HepG2 (cell line): Measurements from ENCODE around the gene ZBTB32. TPM values are rescaled to one million over a fixed set of nuclear protein-coding genes. Genes with fewer than 3 reads are reported as not detected.

Experiments used
- ELF1 ChIP-seq: sonication (generic); formaldehyde crosslinking; IDR thresholded peaks from 2 replicates; pipeline ENCODE4 v1.4.0; 2020; ENCODE audit warnings: missing genetic modification reagents
- KDM2A ChIP-seq: sonication (generic); formaldehyde crosslinking; IDR thresholded peaks from 2 replicates; pipeline ENCODE4 v1.4.0; 2020; ENCODE audit warnings: low read depth, missing genetic modification reagents, borderline replicate concordance
- KDM6A ChIP-seq: IDR thresholded peaks from 2 replicates; pipeline ENCODE4 v1.6.1; 2016; ENCODE audit warnings: low read depth
- RXRB ChIP-seq: IDR thresholded peaks from 2 replicates; pipeline ENCODE4 v1.6.1; 2016; ENCODE audit warnings: borderline replicate concordance, missing genetic modification reagents, missing compliant biosample characterization
- SMYD3 ChIP-seq: sonication (generic); formaldehyde crosslinking; IDR thresholded peaks from 2 replicates; pipeline ENCODE4 v1.8.1; 2023; ENCODE audit warnings: mild to moderate bottlenecking, missing genetic modification reagents
- SOX13 ChIP-seq, 3 experiments: fragments of 450-650 bp in 1 of 3; sonication (generic) in 1 of 3; formaldehyde crosslinking in 1 of 3; IDR thresholded peaks in 2 of 3; conservative IDR thresholded peaks in 1 of 3; 2 replicates each; pipeline versions ENCODE4 v1.5.0 to v1.6.1; 2016 to 2020; ENCODE audit warnings: antibody characterized with exemption in 1 of 3, mild to moderate bottlenecking in 1 of 3, missing compliant biosample characterization in 1 of 3, missing genetic modification reagents in 1 of 3, moderate library complexity in 1 of 3
- ZEB1 ChIP-seq: IDR thresholded peaks from 2 replicates; pipeline ENCODE4 v1.6.1; 2012; ENCODE audit warnings: mild to moderate bottlenecking, low read depth, inconsistent platforms; ENCODE audit not compliant: insufficient replicate concordance
- ZFYVE20 ChIP-seq: sonication (generic); formaldehyde crosslinking; IDR thresholded peaks from 2 replicates; pipeline ENCODE4 v1.8.0; 2023; ENCODE audit warnings: low read depth, mild to moderate bottlenecking, moderate library complexity, missing genetic modification reagents, borderline replicate concordance
- ZMYM3 ChIP-seq: sonication (generic); formaldehyde crosslinking; IDR thresholded peaks from 2 replicates; pipeline ENCODE4 v1.5.1; 2020; ENCODE audit warnings: mild to moderate bottlenecking, missing genetic modification reagents
- polyA plus RNA-seq, 8 experiments: library from polyadenylated mRNA; depleted of rRNA in 3 of 8; stranded (reverse) in 7 of 8; unstranded in 1 of 8; fragments of >200 nt; fragmentation: Illumina TruSeq in 4 of 8; extraction: Trizol in 4 of 8; gene quantifications; 2 replicates each; pipeline versions ENCODE4 v1.2.1 to v1.2.3, GENCODE V29; 2011 to 2016; ENCODE audit warnings: low read depth in 4 of 8, missing spikeins in 1 of 8, mixed read lengths in 1 of 8; ENCODE audit not compliant: insufficient read depth in 1 of 8
- total RNA-seq, 5 experiments: library from RNA; depleted of rRNA; stranded (reverse); fragments of >200 nt; fragmentation: Illumina TruSeq; extraction: Trizol; gene quantifications; 2 replicates each; pipeline ENCODE4 v1.2.3, GENCODE V29; 2016; ENCODE audit warnings: low read depth in 1 of 5
- TF ChIP-seq, protein P1 (sequence below): sonication (generic); formaldehyde crosslinking; IDR thresholded peaks from 2 replicates; pipeline ENCODE4 v1.4.0; 2020; ENCODE audit warnings: mild to moderate bottlenecking, missing genetic modification reagents, borderline replicate concordance
- TF ChIP-seq, protein P2 (sequence below): sonication (generic); formaldehyde crosslinking; IDR thresholded peaks from 2 replicates; pipeline ENCODE4 v1.4.0; 2020; ENCODE audit warnings: missing genetic modification reagents
- TF ChIP-seq, protein P3 (sequence below): sonication (generic); formaldehyde crosslinking; IDR thresholded peaks from 2 replicates; pipeline ENCODE4 v1.8.0; 2022; ENCODE audit warnings: missing genetic modification reagents, mild to moderate bottlenecking, moderate library complexity, borderline replicate concordance
- TF ChIP-seq, protein P4 (sequence below): sonication (generic); formaldehyde crosslinking; conservative IDR thresholded peaks from 2 replicates; pipeline ENCODE4 v1.4.0; 2020; ENCODE audit warnings: mild to moderate bottlenecking, missing genetic modification reagents, moderate library complexity

ZBTB32 gene
- total and polyA plus RNA-seq, 2 of the 13 experiments (the other 11 are each of a cell fraction or from before 2014, with no cell fraction given): not detected

DNA sequence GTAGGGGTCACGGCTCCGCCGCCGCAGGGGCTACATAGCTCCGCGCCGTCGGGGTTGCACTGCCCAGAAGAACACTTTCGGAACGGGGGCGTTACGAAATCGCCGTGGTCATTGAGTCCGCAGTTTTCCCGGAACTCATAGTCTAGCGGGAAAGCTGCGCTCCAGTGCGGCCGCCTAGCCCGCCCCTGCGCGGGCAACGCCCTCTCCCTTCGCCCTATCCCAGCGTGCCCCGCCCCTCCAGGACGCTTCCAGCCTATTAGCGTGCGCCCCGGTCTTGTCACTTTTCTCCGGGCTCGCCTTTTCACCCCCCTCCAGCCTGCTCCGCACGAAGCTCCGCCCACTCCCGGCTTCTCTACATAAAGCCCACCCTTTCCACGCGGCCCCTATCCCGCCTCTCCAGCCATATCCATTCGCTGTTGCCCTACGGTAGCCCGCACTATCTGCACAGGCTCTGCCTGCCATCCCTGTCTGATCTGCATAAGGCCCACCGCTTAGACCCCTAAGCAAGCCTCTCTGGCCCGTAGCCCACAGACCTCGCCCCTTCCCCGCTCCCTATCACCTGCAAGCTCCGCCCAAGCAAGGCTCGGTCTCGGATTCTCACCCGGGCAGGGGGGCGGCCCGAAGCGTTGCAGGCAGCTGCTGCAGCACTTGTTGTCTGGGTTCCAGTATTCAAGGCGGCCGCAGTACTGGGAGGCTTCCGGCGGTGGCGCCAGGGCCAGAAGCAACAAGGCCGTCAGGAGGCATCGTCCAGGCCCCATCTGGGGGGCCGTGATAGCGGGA lies 36.3 kb downstream of the ZBTB32 start (continued):
- TF ChIP-seq, protein P1, sequence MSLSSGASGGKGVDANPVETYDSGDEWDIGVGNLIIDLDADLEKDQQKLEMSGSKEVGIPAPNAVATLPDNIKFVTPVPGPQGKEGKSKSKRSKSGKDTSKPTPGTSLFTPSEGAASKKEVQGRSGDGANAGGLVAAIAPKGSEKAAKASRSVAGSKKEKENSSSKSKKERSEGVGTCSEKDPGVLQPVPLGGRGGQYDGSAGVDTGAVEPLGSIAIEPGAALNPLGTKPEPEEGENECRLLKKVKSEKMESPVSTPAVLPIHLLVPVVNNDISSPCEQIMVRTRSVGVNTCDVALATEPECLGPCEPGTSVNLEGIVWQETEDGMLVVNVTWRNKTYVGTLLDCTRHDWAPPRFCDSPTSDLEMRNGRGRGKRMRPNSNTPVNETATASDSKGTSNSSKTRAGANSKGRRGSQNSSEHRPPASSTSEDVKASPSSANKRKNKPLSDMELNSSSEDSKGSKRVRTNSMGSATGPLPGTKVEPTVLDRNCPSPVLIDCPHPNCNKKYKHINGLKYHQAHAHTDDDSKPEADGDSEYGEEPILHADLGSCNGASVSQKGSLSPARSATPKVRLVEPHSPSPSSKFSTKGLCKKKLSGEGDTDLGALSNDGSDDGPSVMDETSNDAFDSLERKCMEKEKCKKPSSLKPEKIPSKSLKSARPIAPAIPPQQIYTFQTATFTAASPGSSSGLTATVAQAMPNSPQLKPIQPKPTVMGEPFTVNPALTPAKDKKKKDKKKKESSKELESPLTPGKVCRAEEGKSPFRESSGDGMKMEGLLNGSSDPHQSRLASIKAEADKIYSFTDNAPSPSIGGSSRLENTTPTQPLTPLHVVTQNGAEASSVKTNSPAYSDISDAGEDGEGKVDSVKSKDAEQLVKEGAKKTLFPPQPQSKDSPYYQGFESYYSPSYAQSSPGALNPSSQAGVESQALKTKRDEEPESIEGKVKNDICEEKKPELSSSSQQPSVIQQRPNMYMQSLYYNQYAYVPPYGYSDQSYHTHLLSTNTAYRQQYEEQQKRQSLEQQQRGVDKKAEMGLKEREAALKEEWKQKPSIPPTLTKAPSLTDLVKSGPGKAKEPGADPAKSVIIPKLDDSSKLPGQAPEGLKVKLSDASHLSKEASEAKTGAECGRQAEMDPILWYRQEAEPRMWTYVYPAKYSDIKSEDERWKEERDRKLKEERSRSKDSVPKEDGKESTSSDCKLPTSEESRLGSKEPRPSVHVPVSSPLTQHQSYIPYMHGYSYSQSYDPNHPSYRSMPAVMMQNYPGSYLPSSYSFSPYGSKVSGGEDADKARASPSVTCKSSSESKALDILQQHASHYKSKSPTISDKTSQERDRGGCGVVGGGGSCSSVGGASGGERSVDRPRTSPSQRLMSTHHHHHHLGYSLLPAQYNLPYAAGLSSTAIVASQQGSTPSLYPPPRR (CRISPR knock-in tag): peak; percentile 30; the same call in 1 of the 2 replicates
- TF ChIP-seq, protein P2, sequence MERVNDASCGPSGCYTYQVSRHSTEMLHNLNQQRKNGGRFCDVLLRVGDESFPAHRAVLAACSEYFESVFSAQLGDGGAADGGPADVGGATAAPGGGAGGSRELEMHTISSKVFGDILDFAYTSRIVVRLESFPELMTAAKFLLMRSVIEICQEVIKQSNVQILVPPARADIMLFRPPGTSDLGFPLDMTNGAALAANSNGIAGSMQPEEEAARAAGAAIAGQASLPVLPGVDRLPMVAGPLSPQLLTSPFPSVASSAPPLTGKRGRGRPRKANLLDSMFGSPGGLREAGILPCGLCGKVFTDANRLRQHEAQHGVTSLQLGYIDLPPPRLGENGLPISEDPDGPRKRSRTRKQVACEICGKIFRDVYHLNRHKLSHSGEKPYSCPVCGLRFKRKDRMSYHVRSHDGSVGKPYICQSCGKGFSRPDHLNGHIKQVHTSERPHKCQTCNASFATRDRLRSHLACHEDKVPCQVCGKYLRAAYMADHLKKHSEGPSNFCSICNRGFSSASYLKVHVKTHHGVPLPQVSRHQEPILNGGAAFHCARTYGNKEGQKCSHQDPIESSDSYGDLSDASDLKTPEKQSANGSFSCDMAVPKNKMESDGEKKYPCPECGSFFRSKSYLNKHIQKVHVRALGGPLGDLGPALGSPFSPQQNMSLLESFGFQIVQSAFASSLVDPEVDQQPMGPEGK: peak; percentile 55
- TF ChIP-seq ELF1 (CRISPR knock-in tag) (peak; percentile 61), SMYD3 (CRISPR knock-in tag) (peak; percentile 59; the same call in 1 of the 2 replicates), KDM2A (peak; percentile 73), ZEB1 (peak; percentile 81), RXRB (peak; percentile 45), ZMYM3 (CRISPR knock-in tag) (0 out of 2 replicates have a peak, but pooled peaks have one; percentile 12), KDM6A (CRISPR knock-in tag) (0 out of 2 replicates have a peak, but pooled peaks have one; percentile 11), SOX13 (IDR thresholded peaks at IDR 0.05) (no peak), SOX13 (CRISPR knock-in tag; conservative IDR thresholded peaks at IDR 0.05 in 1 of 2, IDR thresholded peaks at IDR 0.05 in 1 of 2) (peak in 1 of 2 experiments; percentile 29; a peak in 1 of 4 replicates), ZFYVE20 (CRISPR knock-in tag) (no peak)
- TF ChIP-seq, protein P3, sequence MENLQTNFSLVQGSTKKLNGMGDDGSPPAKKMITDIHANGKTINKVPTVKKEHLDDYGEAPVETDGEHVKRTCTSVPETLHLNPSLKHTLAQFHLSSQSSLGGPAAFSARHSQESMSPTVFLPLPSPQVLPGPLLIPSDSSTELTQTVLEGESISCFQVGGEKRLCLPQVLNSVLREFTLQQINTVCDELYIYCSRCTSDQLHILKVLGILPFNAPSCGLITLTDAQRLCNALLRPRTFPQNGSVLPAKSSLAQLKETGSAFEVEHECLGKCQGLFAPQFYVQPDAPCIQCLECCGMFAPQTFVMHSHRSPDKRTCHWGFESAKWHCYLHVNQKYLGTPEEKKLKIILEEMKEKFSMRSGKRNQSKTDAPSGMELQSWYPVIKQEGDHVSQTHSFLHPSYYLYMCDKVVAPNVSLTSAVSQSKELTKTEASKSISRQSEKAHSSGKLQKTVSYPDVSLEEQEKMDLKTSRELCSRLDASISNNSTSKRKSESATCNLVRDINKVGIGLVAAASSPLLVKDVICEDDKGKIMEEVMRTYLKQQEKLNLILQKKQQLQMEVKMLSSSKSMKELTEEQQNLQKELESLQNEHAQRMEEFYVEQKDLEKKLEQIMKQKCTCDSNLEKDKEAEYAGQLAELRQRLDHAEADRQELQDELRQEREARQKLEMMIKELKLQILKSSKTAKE (CRISPR knock-in tag): peak; percentile 16; the same call in 1 of the 2 replicates
- TF ChIP-seq, protein P4, sequence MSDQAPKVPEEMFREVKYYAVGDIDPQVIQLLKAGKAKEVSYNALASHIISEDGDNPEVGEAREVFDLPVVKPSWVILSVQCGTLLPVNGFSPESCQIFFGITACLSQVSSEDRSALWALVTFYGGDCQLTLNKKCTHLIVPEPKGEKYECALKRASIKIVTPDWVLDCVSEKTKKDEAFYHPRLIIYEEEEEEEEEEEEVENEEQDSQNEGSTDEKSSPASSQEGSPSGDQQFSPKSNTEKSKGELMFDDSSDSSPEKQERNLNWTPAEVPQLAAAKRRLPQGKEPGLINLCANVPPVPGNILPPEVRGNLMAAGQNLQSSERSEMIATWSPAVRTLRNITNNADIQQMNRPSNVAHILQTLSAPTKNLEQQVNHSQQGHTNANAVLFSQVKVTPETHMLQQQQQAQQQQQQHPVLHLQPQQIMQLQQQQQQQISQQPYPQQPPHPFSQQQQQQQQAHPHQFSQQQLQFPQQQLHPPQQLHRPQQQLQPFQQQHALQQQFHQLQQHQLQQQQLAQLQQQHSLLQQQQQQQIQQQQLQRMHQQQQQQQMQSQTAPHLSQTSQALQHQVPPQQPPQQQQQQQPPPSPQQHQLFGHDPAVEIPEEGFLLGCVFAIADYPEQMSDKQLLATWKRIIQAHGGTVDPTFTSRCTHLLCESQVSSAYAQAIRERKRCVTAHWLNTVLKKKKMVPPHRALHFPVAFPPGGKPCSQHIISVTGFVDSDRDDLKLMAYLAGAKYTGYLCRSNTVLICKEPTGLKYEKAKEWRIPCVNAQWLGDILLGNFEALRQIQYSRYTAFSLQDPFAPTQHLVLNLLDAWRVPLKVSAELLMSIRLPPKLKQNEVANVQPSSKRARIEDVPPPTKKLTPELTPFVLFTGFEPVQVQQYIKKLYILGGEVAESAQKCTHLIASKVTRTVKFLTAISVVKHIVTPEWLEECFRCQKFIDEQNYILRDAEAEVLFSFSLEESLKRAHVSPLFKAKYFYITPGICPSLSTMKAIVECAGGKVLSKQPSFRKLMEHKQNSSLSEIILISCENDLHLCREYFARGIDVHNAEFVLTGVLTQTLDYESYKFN: peak; percentile 41
